Midbrain (tissue), 1 donor: ENCODE results near the gene LYPD1.

Source experiments
- DNase-seq: peaks from one replicate; lab custom pipeline; 2025; lab: John Stamatoyannopoulos, UW

Gene LYPD1

GRCh38 chr2:132595186-132595585 lies 74.8 kb downstream of the LYPD1 start:
- no peak for DNase-seq
